Brain microvascular endothelial cell (primary cell): ENCODE results near the gene MAN1C1.
A peak's percentile ranks its signal among the peaks of the same experiment; 100 is the strongest.

Experiments used
- DNase-seq: peaks from one replicate; pipeline ENCODE4 v3.0.0-alpha.2; 2020
- H3K27ac ChIP-seq: fragments of 250-450 bp; sonication (Bioruptor Pico); 2 replicates; pipeline ENCODE4 v1.5.1; 2020; ENCODE audit warnings: mild to moderate bottlenecking, moderate library complexity
- H3K27me3 ChIP-seq: fragments of 250-450 bp; sonication (Bioruptor Pico); replicated peaks from 2 replicates; pipeline ENCODE4 v1.5.1; 2020; ENCODE audit warnings: mild to moderate bottlenecking
- H3K36me3 ChIP-seq: fragments of 250-450 bp; sonication (Bioruptor Pico); replicated peaks from 2 replicates; pipeline ENCODE4 v1.5.1; 2020; ENCODE audit warnings: mild to moderate bottlenecking
- H3K4me3 ChIP-seq: 2 replicates; pipeline ENCODE4 v1.5.1; 2011; ENCODE audit warnings: low read depth, mild to moderate bottlenecking, control low read depth, low read length, moderate library complexity
- in situ Hi-C: cut with HindIII; loops from 2 replicates; pipeline ENCODE4 v1.10.0; 2017; ENCODE audit warnings: low sequenced_read_pairs, low pct_ligation_motif_present
- TF ChIP-seq, protein P1 (sequence below): IDR thresholded peaks from 2 replicates; pipeline ENCODE4 v1.5.1; 2011; ENCODE audit warnings: low read depth, mild to moderate bottlenecking, moderate library complexity, low read length, control low read depth, inconsistent platforms; ENCODE audit errors: missing control alignments

MAN1C1 gene

DNA sequence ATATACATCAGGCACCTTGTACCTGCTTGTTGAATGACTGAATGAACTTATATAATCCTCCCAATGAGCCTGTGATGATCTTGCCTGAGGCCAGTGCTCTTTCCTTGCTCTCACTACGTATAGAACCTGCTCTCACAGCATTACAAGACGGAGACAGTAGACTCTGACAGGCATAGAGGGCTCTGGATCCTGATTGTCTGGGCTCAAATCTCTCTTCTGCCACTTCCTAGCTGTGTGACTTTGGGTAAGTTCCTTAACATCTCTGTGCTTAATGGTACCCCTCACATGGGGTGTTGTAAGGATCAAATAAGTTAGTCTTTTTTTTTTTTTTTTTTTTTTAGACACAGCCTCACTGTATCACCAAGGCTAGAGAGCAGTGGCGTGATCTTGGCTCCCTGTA, 4.2 kb upstream of the MAN1C1 start:
- in situ Hi-C loops, result loop anchor here (25.0 kb wide), 1 partner anchor 175 kb away; no protein-coding TSS in a partner anchor
- no peak for DNase-seq
- TF ChIP-seq, protein P1, sequence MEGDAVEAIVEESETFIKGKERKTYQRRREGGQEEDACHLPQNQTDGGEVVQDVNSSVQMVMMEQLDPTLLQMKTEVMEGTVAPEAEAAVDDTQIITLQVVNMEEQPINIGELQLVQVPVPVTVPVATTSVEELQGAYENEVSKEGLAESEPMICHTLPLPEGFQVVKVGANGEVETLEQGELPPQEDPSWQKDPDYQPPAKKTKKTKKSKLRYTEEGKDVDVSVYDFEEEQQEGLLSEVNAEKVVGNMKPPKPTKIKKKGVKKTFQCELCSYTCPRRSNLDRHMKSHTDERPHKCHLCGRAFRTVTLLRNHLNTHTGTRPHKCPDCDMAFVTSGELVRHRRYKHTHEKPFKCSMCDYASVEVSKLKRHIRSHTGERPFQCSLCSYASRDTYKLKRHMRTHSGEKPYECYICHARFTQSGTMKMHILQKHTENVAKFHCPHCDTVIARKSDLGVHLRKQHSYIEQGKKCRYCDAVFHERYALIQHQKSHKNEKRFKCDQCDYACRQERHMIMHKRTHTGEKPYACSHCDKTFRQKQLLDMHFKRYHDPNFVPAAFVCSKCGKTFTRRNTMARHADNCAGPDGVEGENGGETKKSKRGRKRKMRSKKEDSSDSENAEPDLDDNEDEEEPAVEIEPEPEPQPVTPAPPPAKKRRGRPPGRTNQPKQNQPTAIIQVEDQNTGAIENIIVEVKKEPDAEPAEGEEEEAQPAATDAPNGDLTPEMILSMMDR, result no peak

DNA sequence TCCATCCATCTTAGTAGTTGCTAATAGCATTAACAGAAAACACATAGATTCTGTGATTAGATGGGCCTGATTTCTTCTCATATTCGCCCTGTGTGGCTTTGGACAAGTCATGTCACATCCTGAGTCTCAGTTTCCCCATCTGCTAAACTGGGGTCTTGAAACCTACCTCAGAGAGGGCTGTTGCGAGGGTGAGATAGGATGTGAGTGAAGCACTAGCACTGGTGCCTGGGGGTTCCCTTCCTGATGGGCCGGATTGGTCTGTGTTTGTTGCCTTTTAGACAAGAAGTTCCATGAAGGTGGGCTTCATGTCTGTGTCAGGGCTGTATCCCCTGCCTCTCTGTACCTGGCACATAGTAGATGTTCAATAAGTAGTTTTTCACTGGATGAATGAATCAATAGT, 3.5 kb upstream of the MAN1C1 start:
- in situ Hi-C loops, result loop anchor here (25.0 kb wide), 1 partner anchor 174 kb away; no protein-coding TSS in a partner anchor
- no peak for DNase-seq
- TF ChIP-seq, protein P1, result no peak
- no peak overlapping the region for H3K4me3 ChIP-seq
- no peak overlapping the region for H3K27ac ChIP-seq
- peaks cover 52% of the 10 kb centered on the region for H3K27me3 ChIP-seq
- no peaks in the 10 kb centered on the region for H3K36me3 ChIP-seq

More for the DNA sequence above, 4.2 kb upstream of the MAN1C1 start:
- Histone ChIP-seq H3K27me3 (peaks cover 46% of the 10 kb centered on the region), H3K27ac (no peak overlapping the region), H3K4me3 (no peak overlapping the region), H3K36me3 (no peaks in the 10 kb centered on the region)

GRCh38 chr1:25614501-25615171, 2.0 kb upstream of the MAN1C1 start:
- Histone ChIP-seq H3K27ac (no peak overlapping the region), H3K36me3 (no peaks in the 10 kb centered on the region), H3K4me3 (no peak overlapping the region), H3K27me3 (peaks cover 61% of the 10 kb centered on the region)
- in situ Hi-C loops, result loop anchor here (25.0 kb wide), 1 partner anchor 173 kb away; no protein-coding TSS in a partner anchor
- TF ChIP-seq, protein P1, result no peak
- DNase-seq, result no peak

DNA sequence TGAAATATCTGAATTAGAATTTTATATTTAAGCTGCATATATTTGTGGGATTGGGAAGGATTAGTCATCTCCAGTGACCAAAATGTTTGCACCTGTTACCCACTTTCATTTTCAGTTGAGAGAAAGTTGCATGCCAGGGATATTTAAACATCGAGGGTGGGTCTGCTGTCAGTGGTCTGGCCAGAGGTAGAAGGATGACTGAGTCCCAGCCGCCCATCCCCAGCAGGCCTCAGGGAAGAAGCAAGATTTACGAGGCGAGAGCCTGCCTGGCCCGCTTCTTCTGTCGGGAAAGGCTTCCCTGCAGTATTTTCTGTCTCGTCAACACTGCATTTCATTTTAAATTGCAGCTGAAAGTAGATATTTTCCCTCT, 1.4 kb upstream of the MAN1C1 start:
- Histone ChIP-seq H3K4me3 (no peak overlapping the region), H3K36me3 (no peaks in the 10 kb centered on the region), H3K27me3 (peaks cover 62% of the 10 kb centered on the region), H3K27ac (no peak overlapping the region)
- TF ChIP-seq, protein P1, result no peak
- no peak for DNase-seq
- in situ Hi-C loops, result loop anchor here (25.0 kb wide), 1 partner anchor 172 kb away; no protein-coding TSS in a partner anchor

- H3K27me3 ChIP-seq, result peaks cover 64% of the 10 kb centered on the region
- in situ Hi-C loops, result loop anchor here (25.0 kb wide), 1 partner anchor 172 kb away; no protein-coding TSS in a partner anchor
- peak overlapping the region; percentile 49 for H3K4me3 ChIP-seq
- DNase-seq, result no peak
- TF ChIP-seq, protein P1, result no peak
- H3K27ac ChIP-seq, result no peak overlapping the region
- no peaks in the 10 kb centered on the region for H3K36me3 ChIP-seq
These were observed 962 bp upstream of the MAN1C1 start for GRCh38 chr1:25615563-25616094.
